CD14-positive monocyte (primary cell): ENCODE results near the gene G6PC1. TPM values are rescaled to one million over a fixed set of nuclear protein-coding genes. Genes with fewer than 3 reads are reported as not detected.

ENCODE experiments used
- DNase-seq, 3 donors: peaks; one replicate each; pipeline ENCODE4 v3.0.0-alpha.2; 2011 to 2022
- H2AFZ ChIP-seq: 2 replicates; pipeline ENCODE4 v1.6.0; 2012; ENCODE audit warnings: mild to moderate bottlenecking, low read depth, low read length, inconsistent platforms; ENCODE audit not compliant: insufficient read depth, poor library complexity, severe bottlenecking
- H3K27ac ChIP-seq, 2 donors: 1 replicate in 1 of 2; 2 replicates in 1 of 2; pipeline ENCODE4 v1.5.1; 2012 to 2013; ENCODE audit warnings: low read length in 2 of 2, control low read depth in 1 of 2, inconsistent platforms in 1 of 2, low read depth in 1 of 2, mild to moderate bottlenecking in 1 of 2
- H3K27me3 ChIP-seq, 2 donors: one replicate each; pipeline versions ENCODE4 v1.6.0 to v1.6.1; 2011 to 2013; ENCODE audit warnings: low read length in 2 of 2; ENCODE audit not compliant: control insufficient read depth in 2 of 2, insufficient read depth in 2 of 2
- H3K36me3 ChIP-seq, 2 donors: replicated peaks in 1 of 2; 1 replicate in 1 of 2; 2 replicates in 1 of 2; pipeline versions ENCODE4 v1.5.1 to v1.6.1; 2012 to 2013; ENCODE audit warnings: low read length in 2 of 2, control low read depth in 1 of 2, inconsistent platforms in 1 of 2, mild to moderate bottlenecking in 1 of 2; ENCODE audit not compliant: insufficient read depth in 2 of 2, control insufficient read depth in 1 of 2
- H3K4me1 ChIP-seq, 2 donors: 1 replicate in 1 of 2; 2 replicates in 1 of 2; pipeline versions ENCODE4 v1.5.1 to v1.6.1; 2012 to 2013; ENCODE audit warnings: low read length in 2 of 2, control low read depth in 1 of 2, inconsistent platforms in 1 of 2, mild to moderate bottlenecking in 1 of 2, moderate library complexity in 1 of 2; ENCODE audit not compliant: insufficient read depth in 2 of 2, control insufficient read depth in 1 of 2
- H3K4me2 ChIP-seq: replicated peaks from 2 replicates; pipeline ENCODE3; 2012; ENCODE audit warnings: low read length, moderate library complexity, mild to moderate bottlenecking; ENCODE audit not compliant: poor library complexity, severe bottlenecking; ENCODE audit errors: extremely low read depth
- H3K4me3 ChIP-seq, 3 experiments: fragments of 200-600 bp in 1 of 3; sonication (generic) in 1 of 3; replicated peaks in 1 of 3; 1 replicate in 2 of 3; 2 replicates in 1 of 3; pipeline ENCODE4 v1.5.1; 2011 to 2013; ENCODE audit warnings: low read length in 3 of 3, mild to moderate bottlenecking in 3 of 3, control low read depth in 2 of 3, low read depth in 2 of 3, inconsistent platforms in 1 of 3, moderate library complexity in 1 of 3
- H3K79me2 ChIP-seq: 2 replicates; pipeline ENCODE4 v1.6.0; 2012; ENCODE audit warnings: mild to moderate bottlenecking, control low read depth, inconsistent platforms, low read length, moderate library complexity; ENCODE audit not compliant: insufficient read depth
- H3K9ac ChIP-seq: 2 replicates; pipeline ENCODE4 v1.6.0; 2017; ENCODE audit warnings: low read length, mild to moderate bottlenecking; ENCODE audit not compliant: insufficient read depth, poor library complexity, severe bottlenecking
- H3K9me3 ChIP-seq, 2 donors: replicated peaks in 1 of 2; 1 replicate in 1 of 2; 2 replicates in 1 of 2; pipeline versions ENCODE4 v1.5.1 to v1.6.1; 2012 to 2013; ENCODE audit warnings: low read length in 2 of 2, control low read depth in 1 of 2; ENCODE audit not compliant: control insufficient read depth in 1 of 2, insufficient read depth in 1 of 2
- H4K20me1 ChIP-seq: 2 replicates; pipeline ENCODE4 v1.6.0; 2012; ENCODE audit warnings: mild to moderate bottlenecking, low read length, control low read depth, moderate library complexity; ENCODE audit not compliant: insufficient read depth
- H3K27ac Mint-ChIP-seq, 7 donors: one replicate each; pipeline ENCODE4 v1.8.0; 2020; ENCODE audit warnings: mild to moderate bottlenecking in 7 of 7, mixed read lengths in 7 of 7, moderate library complexity in 6 of 7, inconsistent platforms in 2 of 7
- H3K27me3 Mint-ChIP-seq, 3 donors: one replicate each; pipeline ENCODE4 v1.8.0; 2021 to 2022; ENCODE audit warnings: low read depth in 3 of 3, mild to moderate bottlenecking in 3 of 3, mixed read lengths in 3 of 3, moderate library complexity in 3 of 3, inconsistent platforms in 1 of 3
- H3K36me3 Mint-ChIP-seq, 2 donors: one replicate each; pipeline ENCODE4 v1.8.0; 2020; ENCODE audit warnings: mixed read lengths in 2 of 2, inconsistent platforms in 1 of 2, mild to moderate bottlenecking in 1 of 2
- H3K4me1 Mint-ChIP-seq: one replicate; pipeline ENCODE4 v1.8.0; 2020; ENCODE audit warnings: mild to moderate bottlenecking, mixed read lengths
- H3K4me3 Mint-ChIP-seq, 2 donors: one replicate each; pipeline ENCODE4 v1.8.0; 2020; ENCODE audit warnings: mild to moderate bottlenecking in 2 of 2, mixed read lengths in 2 of 2, moderate library complexity in 1 of 2
- H3K9me3 Mint-ChIP-seq, 7 donors: one replicate each; pipeline ENCODE4 v1.8.0; 2020 to 2022; ENCODE audit warnings: mixed read lengths in 7 of 7, mild to moderate bottlenecking in 6 of 7, moderate library complexity in 6 of 7, inconsistent platforms in 2 of 7
- CTCF ChIP-seq: fragments of 200-600 bp; IDR thresholded peaks from one replicate; pipeline ENCODE4 v1.8.0; 2022; ENCODE audit warnings: antibody characterized with exemption, mild to moderate bottlenecking
- WGBS: methylation state at CpG from one replicate; pipeline ENCODE4 v1.1.5; 2013; ENCODE audit warnings: missing lambda C conversion rate; ENCODE audit not compliant: insufficient coverage; 5-methylcytosine and 5-hydroxymethylcytosine counted together
- intact Hi-C, 2 donors: fragments of 100-400 bp; cut with micrococcal nuclease; formaldehyde crosslinking; loops; one replicate each; pipeline versions ENCODE4 v1.15.0 to v1.15.1; 2023
- polyA plus RNA-seq, 3 donors: library from polyadenylated mRNA; depleted of rRNA in 1 of 3; unstranded in 2 of 3; stranded (reverse) in 1 of 3; fragments of 300-500 nt in 2 of 3; fragments of >200 nt in 1 of 3; fragmentation: Illumina TruSeq in 2 of 3; gene quantifications; 1 replicate in 2 of 3; 2 replicates in 1 of 3; pipeline ENCODE4 v1.2.3, GENCODE V29; 2012 to 2021

Gene G6PC1
- polyA plus RNA-seq, 3 donors, result not detected

- Histone ChIP-seq H3K4me2 (no peak overlapping the region), H2AFZ (no peak overlapping the region), H3K9ac (no peak overlapping the region), H3K9me3 (no peaks in the 10 kb centered on the region), H3K4me3 (no peak overlapping the region), H3K27me3 (no peaks in the 10 kb centered on the region), H4K20me1 (no peaks in the 10 kb centered on the region), H3K27ac (no peak overlapping the region), H3K79me2 (no peaks in the 10 kb centered on the region), H3K4me1 (no peaks in the 10 kb centered on the region), H3K36me3 (peaks cover 1 to 2% of the 10 kb centered on the region in 2 donors)
- Mint-ChIP-seq H3K4me1 (no peaks in the 10 kb centered on the region), H3K36me3 (peaks cover 9 to 15% of the 10 kb centered on the region in 2 donors), H3K27me3 (peaks cover 0 to 3% (median 0%) of the 10 kb centered on the region in 3 donors), H3K4me3 (no peak overlapping the region), H3K27ac (no peak overlapping the region), H3K9me3 (peaks cover 0 to 2% (median 0%) of the 10 kb centered on the region in 7 donors)
- TF ChIP-seq CTCF, result no peak
- DNase-seq, result no peak
- WGBS, result no CpG with 5 or more reads among the region's 3 CpGs
- intact Hi-C loops, result no loop called here
Observed at GRCh38 chr17:42944211-42944610, 43.6 kb downstream of the G6PC1 start.

DNA sequence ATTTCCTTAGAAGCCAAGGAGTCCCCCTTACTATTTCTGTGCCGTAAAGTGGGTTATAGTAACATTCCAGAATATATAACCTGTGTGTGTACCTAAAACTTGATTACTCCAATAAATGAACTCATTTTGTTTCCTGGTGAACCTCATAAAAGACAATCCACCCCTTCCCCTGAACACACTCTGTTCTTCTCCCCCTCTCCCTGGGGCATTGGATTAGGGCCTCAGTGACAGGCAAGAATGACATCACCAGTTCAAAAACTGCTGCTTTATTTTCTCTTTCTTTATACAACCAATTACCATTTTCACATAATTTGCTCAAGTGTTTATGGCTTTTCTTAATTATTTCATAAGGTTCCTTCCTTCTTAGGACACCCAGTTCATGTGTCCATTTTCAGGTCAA is 46.2 kb downstream of the G6PC1 start:
- intact Hi-C loops, result no loop called here
- no peaks in the 10 kb centered on the region for H3K27me3 ChIP-seq
- no peak overlapping the region for H3K9ac ChIP-seq
- no peaks in the 10 kb centered on the region for H3K9me3 ChIP-seq
- Mint-ChIP-seq H3K9me3 (no peaks in the 10 kb centered on the region), H3K27ac (no peak overlapping the region), H3K36me3 (peaks cover 32 to 40% of the 10 kb centered on the region in 2 donors), H3K4me3 (no peak overlapping the region), H3K27me3 (no peaks in the 10 kb centered on the region), H3K4me1 (no peaks in the 10 kb centered on the region)
- H3K36me3 ChIP-seq, result peaks cover 19 to 28% of the 10 kb centered on the region in 2 donors
- no peak for DNase-seq
- no peak overlapping the region for H2AFZ ChIP-seq
- H3K79me2 ChIP-seq, result no peaks in the 10 kb centered on the region
- H3K27ac ChIP-seq, result no peak overlapping the region
- no peak overlapping the region for H3K4me3 ChIP-seq
- TF ChIP-seq CTCF, result no peak
- no CpG with 5 or more reads among the region's 1 CpG for WGBS
- no peaks in the 10 kb centered on the region for H4K20me1 ChIP-seq
- no peak overlapping the region for H3K4me2 ChIP-seq
- H3K4me1 ChIP-seq, result no peaks in the 10 kb centered on the region
